Nephron (organoid): ENCODE results near the gene ALDH9A1.

Experiments used
- H3K27ac Mint-ChIP-seq, 3 experiments: 2 replicates each; pipeline ENCODE4 v1.8.0; 2020; ENCODE audit warnings: mixed read lengths in 3 of 3, mild to moderate bottlenecking in 2 of 3, moderate library complexity in 1 of 3
- H3K27me3 Mint-ChIP-seq: 2 replicates; pipeline ENCODE4 v1.8.0; 2021; ENCODE audit warnings: low read depth, mild to moderate bottlenecking, moderate library complexity, mixed read lengths
- H3K36me3 Mint-ChIP-seq: 2 replicates; pipeline ENCODE4 v1.8.0; 2020; ENCODE audit warnings: low read depth, mixed read lengths
- H3K4me1 Mint-ChIP-seq: 2 replicates; pipeline ENCODE4 v1.8.0; 2020; ENCODE audit warnings: mixed read lengths
- H3K4me3 Mint-ChIP-seq, 3 experiments: 2 replicates each; pipeline ENCODE4 v1.8.0; 2020; ENCODE audit warnings: mild to moderate bottlenecking in 3 of 3, mixed read lengths in 3 of 3, moderate library complexity in 2 of 3
- H3K9me3 Mint-ChIP-seq: 2 replicates; pipeline ENCODE4 v1.8.0; 2020; ENCODE audit warnings: mixed read lengths
- CTCF ChIP-seq, 3 experiments: fragments of 200-600 bp; sonication (generic); IDR thresholded peaks; one replicate each; pipeline ENCODE4 v1.5.0; 2021; ENCODE audit warnings: antibody characterized with exemption in 3 of 3; ENCODE audit not compliant: unreplicated experiment in 3 of 3

Gene ALDH9A1

GRCh38 chr1:165631342-165632151 is 66.8 kb downstream of the ALDH9A1 start:
- H3K4me3 Mint-ChIP-seq = no peak overlapping the region
- no peaks in the 10 kb centered on the region for H3K9me3 Mint-ChIP-seq
- H3K27ac Mint-ChIP-seq = no peak overlapping the region
- no peaks in the 10 kb centered on the region for H3K36me3 Mint-ChIP-seq
- no peaks in the 10 kb centered on the region for H3K27me3 Mint-ChIP-seq
- TF ChIP-seq CTCF (IDR thresholded peaks at IDR 0.05; ENCODE audit: unreplicated experiment in 3 of 3) = no peak
- H3K4me1 Mint-ChIP-seq = peaks cover 21% of the 10 kb centered on the region

DNA sequence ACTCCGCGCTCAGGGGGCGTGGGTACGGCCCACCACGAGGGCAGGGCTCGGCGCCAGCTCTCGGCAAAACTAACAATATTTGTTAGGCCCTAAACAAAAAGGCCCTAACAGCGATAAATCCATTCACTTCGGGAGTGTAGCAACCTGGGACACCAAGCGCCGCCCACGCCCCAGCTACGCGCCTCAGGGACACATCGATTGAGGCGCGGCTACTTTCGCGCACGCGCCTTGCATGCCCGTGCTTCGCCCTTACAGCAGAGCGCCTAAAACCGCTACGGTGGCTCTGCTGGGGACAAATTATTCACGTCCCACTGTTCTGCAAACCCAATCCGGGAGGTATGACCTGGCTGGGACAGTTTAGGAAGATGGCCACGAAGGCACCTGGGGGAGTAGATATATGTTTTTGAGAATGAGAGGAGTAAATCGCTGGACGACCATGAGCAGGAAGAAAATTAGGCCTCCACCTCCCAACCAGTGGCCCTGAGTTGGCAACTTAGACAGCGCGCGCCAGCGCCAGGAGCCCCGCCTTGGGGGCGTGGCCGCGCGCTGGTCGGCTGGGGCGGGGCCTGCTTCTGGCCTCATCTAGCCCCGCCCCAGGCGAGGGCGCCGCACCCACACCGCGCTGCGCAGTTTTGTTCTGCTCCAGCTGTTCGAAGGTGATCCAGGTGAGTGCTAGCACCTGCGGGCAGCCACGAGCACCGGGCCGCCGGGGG is 67.6 kb downstream of the ALDH9A1 start, which contains the start of gene MGST3:
TSS of gene MGST3 (plus strand) at position 606 of the 713 bp plus-strand sequence. CDS start 18,614 bp downstream, outside the sequence.
- Mint-ChIP-seq H3K27me3 (no peaks in the 10 kb centered on the region), H3K9me3 (no peaks in the 10 kb centered on the region), H3K27ac (peak within 1 kb of the TSS in 1 of 3 experiments; percentile 61), H3K36me3 (no peaks in the 10 kb centered on the region), H3K4me1 (peaks cover 21% of the 10 kb centered on the region), H3K4me3 (no peak within 1 kb of the TSS)
- TF ChIP-seq CTCF (IDR thresholded peaks at IDR 0.05; ENCODE audit: unreplicated experiment in 3 of 3) = no peak

DNA sequence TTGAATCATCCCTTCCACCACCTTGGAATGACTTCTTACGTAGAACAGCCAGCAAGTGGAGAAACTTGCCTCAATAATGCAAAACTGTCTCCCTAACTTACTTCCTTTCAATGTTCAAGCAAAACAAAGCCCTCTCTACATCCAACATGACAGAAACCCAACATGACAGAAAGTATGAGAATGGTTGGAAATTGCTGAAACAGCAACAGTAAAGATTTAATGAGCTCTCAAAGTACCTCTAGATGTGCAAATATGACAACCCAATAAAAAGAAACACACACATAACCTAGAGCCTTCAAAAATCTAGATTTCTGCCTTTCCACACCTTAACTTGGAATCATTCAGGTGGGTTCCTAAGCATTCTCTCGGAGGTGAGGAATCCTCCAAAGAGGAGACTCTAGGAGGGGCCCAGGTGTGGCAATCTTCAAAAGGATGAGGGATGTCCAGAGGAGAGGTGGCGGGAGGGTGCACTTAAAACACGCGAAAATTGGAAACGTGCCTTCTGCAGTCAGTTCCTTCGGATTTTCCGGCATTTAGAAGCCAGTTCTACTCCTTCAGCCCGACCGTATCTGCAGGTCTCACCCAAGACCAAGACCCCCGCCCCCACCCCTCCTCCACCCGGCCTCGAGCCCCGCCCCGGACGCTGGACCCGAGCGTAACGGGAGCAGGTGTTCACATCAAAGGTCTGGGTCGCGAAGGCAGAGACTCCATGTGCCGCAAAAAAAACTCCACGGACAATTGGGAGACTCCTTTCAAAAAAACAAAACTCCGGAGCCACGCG is 68.3 kb downstream of the ALDH9A1 start:
- TF ChIP-seq CTCF (IDR thresholded peaks at IDR 0.05; ENCODE audit: unreplicated experiment in 3 of 3) = no peak
- Mint-ChIP-seq H3K27ac (peak overlapping the region in 1 of 3 experiments; percentile 61), H3K36me3 (no peaks in the 10 kb centered on the region), H3K9me3 (no peaks in the 10 kb centered on the region), H3K27me3 (no peaks in the 10 kb centered on the region), H3K4me3 (no peak overlapping the region), H3K4me1 (peaks cover 15% of the 10 kb centered on the region)

DNA sequence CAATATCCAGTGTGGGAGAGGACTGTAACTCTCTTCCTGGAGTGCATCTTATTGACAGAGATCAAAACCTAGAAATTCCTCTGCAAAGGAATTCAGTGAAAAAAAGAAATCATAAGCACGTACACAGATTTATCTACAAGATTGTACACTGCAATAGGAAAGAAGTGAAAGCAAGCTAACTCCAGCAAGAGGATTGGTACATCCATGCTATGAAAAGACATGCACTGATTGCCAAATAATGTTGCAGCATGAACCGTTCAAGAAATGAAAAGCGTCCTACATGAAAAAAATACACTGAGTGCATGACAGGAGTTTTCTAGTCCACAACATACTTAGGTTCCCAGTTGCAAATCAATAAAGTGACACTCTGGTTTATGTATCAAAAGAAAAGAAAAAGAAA is 69.2 kb downstream of the ALDH9A1 start:
- peak overlapping the region in 2 of 3 experiments; percentile 22 to 46 for H3K27ac Mint-ChIP-seq
- H3K27me3 Mint-ChIP-seq = no peaks in the 10 kb centered on the region
- H3K9me3 Mint-ChIP-seq = no peaks in the 10 kb centered on the region
- H3K4me3 Mint-ChIP-seq = no peak overlapping the region
- peaks cover 10% of the 10 kb centered on the region for H3K4me1 Mint-ChIP-seq
- no peak for TF ChIP-seq CTCF (IDR thresholded peaks at IDR 0.05; ENCODE audit: unreplicated experiment in 3 of 3)
- H3K36me3 Mint-ChIP-seq = no peaks in the 10 kb centered on the region

- Mint-ChIP-seq H3K9me3 (no peaks in the 10 kb centered on the region), H3K36me3 (no peaks in the 10 kb centered on the region), H3K27me3 (no peaks in the 10 kb centered on the region), H3K4me3 (peak overlapping the region; percentile 5 to 59 (median 24)), H3K27ac (peak overlapping the region in 2 of 3 experiments; percentile 3 to 6), H3K4me1 (peaks cover 4% of the 10 kb centered on the region)
- no peak for TF ChIP-seq CTCF (IDR thresholded peaks at IDR 0.05; ENCODE audit: unreplicated experiment in 3 of 3)
Measured at GRCh38 chr1:165628147-165628822, 70.1 kb downstream of the ALDH9A1 start.
